MCF 10A (cell line): ENCODE measurements around the gene TMEM181. TPM values are rescaled to one million over a fixed set of nuclear protein-coding genes. Genes with fewer than 3 reads are reported as not detected.
A peak's percentile ranks its signal among the peaks of the same experiment; 100 is the strongest.

Experiments
- BruUV-seq: library from RNA; stranded (reverse); fragments of 400-500 nt; replicated peaks from 2 replicates; lab custom pipeline; 2021; lab: Mats Ljungman, UMichigan
- CTCF ChIA-PET: fragments of 300-600 bp; sonication (Branson Sonifier 250); formaldehyde crosslinking; extraction: SDS; loops from one replicate; lab custom pipeline; 2021; ENCODE audit warnings: antibody characterized with exemption, inconsistent platforms; lab: Yijun Ruan, JAX
- POLR2A ChIA-PET: fragments of 300-600, 350-650 bp; sonication (Branson Sonifier 250); formaldehyde crosslinking; extraction: SDS; loops from one replicate; lab custom pipeline; 2020; ENCODE audit warnings: antibody characterized with exemption, inconsistent platforms; lab: Yijun Ruan, JAX
- DNase-seq: peaks from one replicate; pipeline ENCODE4 v3.0.0-alpha.2; 2018; ENCODE audit not compliant: unreplicated experiment
- H3K27ac Mint-ChIP-seq: one replicate; pipeline ENCODE4 v1.8.0; 2022; ENCODE audit warnings: mild to moderate bottlenecking, low read depth, mixed read lengths; ENCODE audit not compliant: unreplicated experiment
- H3K27me3 Mint-ChIP-seq: one replicate; pipeline ENCODE4 v1.8.0; 2022; ENCODE audit warnings: mixed read lengths; ENCODE audit not compliant: insufficient read depth, unreplicated experiment
- H3K36me3 Mint-ChIP-seq: one replicate; pipeline ENCODE4 v1.8.0; 2022; ENCODE audit warnings: mild to moderate bottlenecking, moderate library complexity, mixed read lengths; ENCODE audit not compliant: insufficient read depth, unreplicated experiment
- H3K4me1 Mint-ChIP-seq: one replicate; pipeline ENCODE4 v1.8.0; 2022; ENCODE audit warnings: mixed read lengths; ENCODE audit not compliant: insufficient read depth, unreplicated experiment
- H3K4me3 Mint-ChIP-seq: one replicate; pipeline ENCODE4 v1.8.0; 2022; ENCODE audit warnings: mild to moderate bottlenecking, moderate library complexity, mixed read lengths; ENCODE audit not compliant: unreplicated experiment
- H3K9me3 Mint-ChIP-seq: one replicate; pipeline ENCODE4 v1.8.0; 2022; ENCODE audit warnings: mixed read lengths; ENCODE audit not compliant: unreplicated experiment
- CTCF ChIP-seq: fragments of 200-600 bp; IDR thresholded peaks from one replicate; pipeline ENCODE4 v1.8.0; 2022; ENCODE audit warnings: antibody characterized with exemption, mild to moderate bottlenecking; ENCODE audit not compliant: unreplicated experiment
- intact Hi-C: fragments of 100-400 bp; cut with micrococcal nuclease; formaldehyde crosslinking; loops from 2 replicates; pipeline ENCODE4 v1.14.1; 2022
- total RNA-seq: library from RNA; stranded (reverse); gene quantifications from 2 replicates; pipeline ENCODE4 v1.2.3, GENCODE V29; 2022

The TMEM181 gene
- total RNA-seq, 1 experiment from 2014 or later = 25.3 TPM

- Mint-ChIP-seq H3K4me3 (no peak overlapping the region), H3K27ac (no peak overlapping the region), H3K9me3 (no peaks in the 10 kb centered on the region), H3K36me3 (peaks cover 23% of the 10 kb centered on the region), H3K27me3 (no peaks in the 10 kb centered on the region), H3K4me1 (no peaks in the 10 kb centered on the region)
- POLR2A ChIA-PET = no interaction called here
- DNase-seq = no peak
- no TSS peak for BruUV-seq
- CTCF ChIA-PET = interaction anchor here (0.6 to 1.8 kb wide), 5 partner anchors 117 to 396 kb away, joined by 3 to 9 read pairs (median 4); no protein-coding TSS in a partner anchor
- no peak for TF ChIP-seq CTCF
- intact Hi-C loops = loop anchor here (10.0 kb wide), 1 partner anchor 95 kb away; no protein-coding TSS in a partner anchor
These were observed 49.7 kb downstream of the TMEM181 start for GRCh38 chr6:158609455-158610155.

GRCh38 chr6:158610319-158610968 is 50.6 kb downstream of the TMEM181 start:
- Mint-ChIP-seq H3K4me3 (no peak overlapping the region), H3K36me3 (peaks cover 31% of the 10 kb centered on the region), H3K4me1 (no peaks in the 10 kb centered on the region), H3K27me3 (no peaks in the 10 kb centered on the region), H3K27ac (no peak overlapping the region), H3K9me3 (no peaks in the 10 kb centered on the region)
- intact Hi-C loops = no loop called here
- TF ChIP-seq CTCF = no peak
- no peak for DNase-seq
- CTCF ChIA-PET = interaction anchor here (0.6 to 1.7 kb wide), 4 partner anchors 224 to 396 kb away, joined by 3 to 9 read pairs (median 4); no protein-coding TSS in a partner anchor
- POLR2A ChIA-PET = interaction anchor here (1.2 kb wide), 1 partner anchor 10 kb away, joined by 3 read pairs; no protein-coding TSS in a partner anchor
- BruUV-seq = no TSS peak

GRCh38 chr6:158611039-158611438 is 51.1 kb downstream of the TMEM181 start:
- ChIA-PET CTCF (interaction anchor here (0.6 to 1.7 kb wide), 7 partner anchors 19 to 396 kb away, joined by 3 to 4 read pairs (median 3); no protein-coding TSS in a partner anchor), POLR2A (interaction anchor here (1.2 kb wide), 1 partner anchor 10 kb away, joined by 3 read pairs; no protein-coding TSS in a partner anchor)
- DNase-seq = no peak
- intact Hi-C loops = no loop called here
- H3K9me3 Mint-ChIP-seq = no peaks in the 10 kb centered on the region
- H3K27me3 Mint-ChIP-seq = no peaks in the 10 kb centered on the region
- peak overlapping the region; percentile 17 for H3K27ac Mint-ChIP-seq
- no peak overlapping the region for H3K4me3 Mint-ChIP-seq
- H3K36me3 Mint-ChIP-seq = peaks cover 34% of the 10 kb centered on the region
- no peaks in the 10 kb centered on the region for H3K4me1 Mint-ChIP-seq
- TF ChIP-seq CTCF = no peak
- no TSS peak for BruUV-seq
